Right renal pelvis (tissue), 4 donors: ENCODE data around the gene KLKB1. TPM values are rescaled to one million over a fixed set of nuclear protein-coding genes. Genes with fewer than 3 reads are reported as not detected.

Experiments used
- DNase-seq, 4 donors: peaks; one replicate each; pipeline ENCODE4 v3.0.0-alpha.2; 2013; ENCODE audit warnings: low read depth in 4 of 4, low spot score in 3 of 4, missing footprints in 1 of 4
- polyA plus RNA-seq, 4 donors: library from polyadenylated mRNA; unstranded; fragments of 120-200 nt; gene quantifications; one replicate each; pipeline ENCODE4 v1.2.1, GENCODE V29; 2013; ENCODE audit not compliant: insufficient read length in 4 of 4

The KLKB1 gene
- polyA plus RNA-seq, 4 donors, result 1.1 to 2.3 (median 1.7) TPM

DNA sequence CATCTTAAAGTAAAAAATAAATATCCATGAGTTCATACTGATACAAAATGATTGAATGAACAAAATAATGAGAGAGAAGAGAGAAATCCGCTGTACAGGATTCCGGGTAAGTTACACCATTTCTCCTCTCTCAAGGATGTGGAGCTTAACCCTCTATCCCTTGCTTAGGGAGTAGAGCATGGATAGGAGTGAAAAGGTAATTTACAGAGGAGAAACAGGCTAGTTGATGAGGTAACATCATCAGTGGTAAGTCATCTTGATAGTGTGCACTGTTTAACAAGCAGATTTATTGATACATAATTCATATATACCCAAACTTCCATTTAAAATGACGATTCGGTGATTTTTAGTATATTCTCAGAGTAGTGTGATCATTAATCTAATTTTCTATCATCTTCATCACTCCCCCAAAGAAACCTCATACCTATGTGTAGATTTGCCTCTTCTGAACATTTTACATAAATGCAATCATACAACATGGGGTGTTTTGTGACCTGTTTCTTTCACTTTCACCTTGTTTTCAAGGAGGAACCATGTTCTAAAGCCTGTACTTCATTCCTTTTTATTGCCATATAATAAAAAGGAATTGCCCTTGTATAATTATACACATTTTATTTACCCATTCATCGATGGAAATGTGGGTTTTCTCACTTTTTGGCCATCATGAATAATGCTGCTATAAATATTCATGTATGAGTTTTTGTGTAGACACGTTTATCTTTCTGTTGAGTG is 73.5 kb downstream of the KLKB1 start:
- no peak for DNase-seq

DNA sequence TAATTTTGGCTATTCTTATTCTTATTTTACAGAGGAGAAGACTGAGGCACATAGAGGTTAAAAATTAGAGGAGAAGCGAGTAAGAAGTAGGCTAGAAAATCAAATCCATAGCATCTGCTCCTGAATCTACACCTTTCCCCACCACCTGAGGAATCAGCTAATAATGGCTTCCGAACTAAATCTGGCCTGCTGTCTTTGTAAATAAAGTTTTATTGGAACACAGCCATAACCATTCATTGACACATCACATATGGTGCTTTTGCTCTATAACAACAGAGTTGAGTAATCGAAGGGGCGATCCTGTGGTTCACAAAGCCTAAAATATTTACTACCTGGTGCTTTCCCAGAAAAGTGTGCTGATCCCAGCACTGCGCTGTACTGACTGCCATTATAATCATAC is 76.9 kb downstream of the KLKB1 start:
- DNase-seq, result no peak

DNA sequence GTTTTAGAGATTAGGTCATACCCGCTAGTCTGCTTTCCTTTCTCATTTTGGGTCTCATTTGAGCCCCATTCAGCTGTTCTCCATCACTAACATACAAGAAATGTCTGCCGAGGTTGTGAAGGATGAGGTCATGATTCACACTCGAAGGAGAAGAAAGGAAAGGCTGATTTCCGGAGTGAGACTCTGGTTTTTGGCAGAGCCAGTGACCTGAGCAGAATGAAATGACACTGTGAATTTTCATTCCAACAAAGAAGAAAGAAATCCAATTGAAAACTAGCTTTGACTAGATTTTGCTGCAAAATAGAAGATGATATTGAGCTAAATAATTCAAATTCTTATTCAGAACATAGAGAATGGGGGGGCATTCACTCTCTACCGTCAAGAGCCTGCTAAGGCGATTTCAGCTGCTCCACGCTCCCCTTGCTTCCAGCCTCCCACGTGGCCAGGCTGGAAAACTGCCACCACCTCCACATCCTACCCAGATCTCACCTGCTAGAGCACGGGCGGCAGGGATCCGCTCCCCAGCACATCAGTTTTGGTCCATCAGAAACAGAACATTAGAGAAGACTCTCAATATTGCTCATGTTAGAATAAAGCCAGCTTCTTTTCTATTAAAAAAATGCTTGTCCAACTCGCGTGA is 77.7 kb downstream of the KLKB1 start:
- no peak for DNase-seq

DNA sequence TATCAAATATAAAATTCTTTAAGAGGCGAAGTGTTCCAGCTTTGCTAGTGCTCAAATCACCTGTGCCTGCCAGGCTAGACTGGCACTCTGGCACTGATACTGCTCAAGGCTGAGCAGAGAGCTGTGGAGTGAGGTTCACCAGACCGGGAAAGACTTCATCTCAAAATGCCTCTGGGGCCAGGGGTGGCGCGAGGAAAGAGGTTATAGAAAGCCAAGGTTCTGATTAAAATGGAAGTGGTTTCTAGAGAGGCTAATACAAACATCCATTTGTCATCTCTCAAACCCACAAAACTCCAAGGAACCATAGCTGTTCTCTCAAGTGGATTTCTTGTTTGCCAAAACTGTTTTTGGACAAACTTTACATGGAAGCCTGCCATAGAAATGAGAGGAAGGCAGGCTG is 80.2 kb downstream of the KLKB1 start:
- DNase-seq, result no peak

DNA sequence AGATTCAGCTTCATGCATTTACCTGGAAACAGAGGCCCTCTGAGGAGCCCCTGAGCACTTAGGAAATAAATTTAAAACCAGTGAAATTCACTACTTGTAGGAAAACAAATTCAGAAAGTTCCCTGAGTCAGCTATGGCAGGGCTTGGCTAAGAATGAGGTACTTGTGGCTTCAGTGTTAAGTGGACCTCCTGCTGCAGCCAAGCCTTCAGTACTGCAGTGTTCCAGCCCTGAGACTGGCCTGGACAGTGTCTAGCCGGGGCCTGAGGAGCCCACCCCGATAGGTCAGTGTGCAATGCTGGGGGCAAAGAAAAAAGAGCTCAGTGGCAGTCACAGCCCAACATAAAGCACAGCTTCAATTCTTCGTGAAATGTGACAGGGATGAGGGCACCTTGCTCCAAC is 80.6 kb downstream of the KLKB1 start:
- no peak for DNase-seq

Other genes with a start within 250 kb of the KLKB1 start
- 10 to 100 TPM; 11.2 to 17.3 (median 16.7) TPM for gene TLR3, start 158.4 kb upstream of the KLKB1 start, polyA plus RNA-seq
- gene FAM149A, start 122.8 kb upstream of the KLKB1 start, polyA plus RNA-seq, result 10 to 100 TPM; 51.5 to 63.5 (median 53.9) TPM
- gene CYP4V2, start 35.9 kb upstream of the KLKB1 start, polyA plus RNA-seq, result 10 to 100 TPM; 11.9 to 33.5 (median 23.8) TPM
- gene F11, start 38.7 kb downstream of the KLKB1 start, polyA plus RNA-seq, result 1 to 10 TPM; 2.0 to 2.9 (median 2.8) TPM